HL-60 (cell line): ENCODE measurements around the gene PEX10.

ENCODE experiments used
- DNase-seq, 2 experiments: peaks; one replicate each; pipeline ENCODE4 v3.0.0-alpha.2; 2010 to 2020; ENCODE audit warnings: low read depth in 1 of 2, low spot score in 1 of 2
- H3K27ac ChIP-seq: fragments of 250-450 bp; sonication (Bioruptor Pico); replicated peaks from 2 replicates; pipeline ENCODE4 v1.5.1; 2020; ENCODE audit warnings: mild to moderate bottlenecking, moderate library complexity
- H3K27me3 ChIP-seq: fragments of 250-450 bp; sonication (Bioruptor Pico); 2 replicates; pipeline ENCODE4 v1.5.1; 2021; ENCODE audit warnings: mild to moderate bottlenecking, moderate library complexity; ENCODE audit not compliant: insufficient read depth, poor library complexity, severe bottlenecking
- H3K4me3 ChIP-seq: replicated peaks from 2 replicates; pipeline ENCODE4 v1.5.1; 2011; ENCODE audit warnings: mild to moderate bottlenecking, control low read depth, low read length; ENCODE audit not compliant: insufficient read depth
- GABPA ChIP-seq: IDR thresholded peaks from 2 replicates; pipeline ENCODE4 v1.6.1; 2012; ENCODE audit warnings: low read depth
- POLR2AphosphoS5 ChIP-seq: IDR thresholded peaks from 2 replicates; pipeline ENCODE4 v1.6.1; 2012; ENCODE audit warnings: low read depth
- SPI1 ChIP-seq: IDR thresholded peaks from 2 replicates; pipeline ENCODE4 v1.6.1; 2012; ENCODE audit warnings: low read depth, mild to moderate bottlenecking, borderline replicate concordance
- TF ChIP-seq, protein P1 (sequence below): IDR thresholded peaks from one replicate; pipeline ENCODE4 v1.5.1; 2011; ENCODE audit warnings: low read length, control low read depth, inconsistent platforms; ENCODE audit not compliant: insufficient read depth
- TF ChIP-seq, protein P2 (sequence below): IDR thresholded peaks from 2 replicates; pipeline ENCODE4 v1.6.1; 2012; ENCODE audit warnings: low read depth; ENCODE audit not compliant: insufficient replicate concordance

The PEX10 gene

DNA sequence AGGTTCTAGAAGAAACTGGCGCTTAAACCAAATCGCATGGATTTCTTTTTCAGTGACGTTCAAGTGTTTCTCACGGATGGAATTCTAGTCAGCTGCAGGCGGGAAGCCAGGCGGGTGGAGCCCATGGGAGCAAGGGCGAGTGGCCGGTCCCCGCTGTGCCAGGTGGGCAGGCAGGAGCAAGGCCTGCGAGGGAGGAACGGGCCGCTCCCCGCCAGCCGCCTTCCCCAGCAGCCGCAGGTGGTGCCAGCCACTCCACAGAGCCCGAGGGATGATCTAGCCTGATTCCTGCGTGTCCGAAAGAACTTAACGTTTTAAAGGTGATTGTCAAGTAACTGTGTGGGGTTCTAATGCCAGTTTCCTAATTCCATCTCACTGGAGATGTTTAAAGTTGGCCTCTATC lies 9.1 kb downstream of the PEX10 start:
- DNase-seq = no peak
- no peak for TF ChIP-seq POLR2AphosphoS5
- TF ChIP-seq GABPA = no peak
- TF ChIP-seq, protein P1, sequence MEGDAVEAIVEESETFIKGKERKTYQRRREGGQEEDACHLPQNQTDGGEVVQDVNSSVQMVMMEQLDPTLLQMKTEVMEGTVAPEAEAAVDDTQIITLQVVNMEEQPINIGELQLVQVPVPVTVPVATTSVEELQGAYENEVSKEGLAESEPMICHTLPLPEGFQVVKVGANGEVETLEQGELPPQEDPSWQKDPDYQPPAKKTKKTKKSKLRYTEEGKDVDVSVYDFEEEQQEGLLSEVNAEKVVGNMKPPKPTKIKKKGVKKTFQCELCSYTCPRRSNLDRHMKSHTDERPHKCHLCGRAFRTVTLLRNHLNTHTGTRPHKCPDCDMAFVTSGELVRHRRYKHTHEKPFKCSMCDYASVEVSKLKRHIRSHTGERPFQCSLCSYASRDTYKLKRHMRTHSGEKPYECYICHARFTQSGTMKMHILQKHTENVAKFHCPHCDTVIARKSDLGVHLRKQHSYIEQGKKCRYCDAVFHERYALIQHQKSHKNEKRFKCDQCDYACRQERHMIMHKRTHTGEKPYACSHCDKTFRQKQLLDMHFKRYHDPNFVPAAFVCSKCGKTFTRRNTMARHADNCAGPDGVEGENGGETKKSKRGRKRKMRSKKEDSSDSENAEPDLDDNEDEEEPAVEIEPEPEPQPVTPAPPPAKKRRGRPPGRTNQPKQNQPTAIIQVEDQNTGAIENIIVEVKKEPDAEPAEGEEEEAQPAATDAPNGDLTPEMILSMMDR = no peak
- no peak overlapping the region for H3K4me3 ChIP-seq
- H3K27ac ChIP-seq = no peak overlapping the region
- no peaks in the 10 kb centered on the region for H3K27me3 ChIP-seq

DNA sequence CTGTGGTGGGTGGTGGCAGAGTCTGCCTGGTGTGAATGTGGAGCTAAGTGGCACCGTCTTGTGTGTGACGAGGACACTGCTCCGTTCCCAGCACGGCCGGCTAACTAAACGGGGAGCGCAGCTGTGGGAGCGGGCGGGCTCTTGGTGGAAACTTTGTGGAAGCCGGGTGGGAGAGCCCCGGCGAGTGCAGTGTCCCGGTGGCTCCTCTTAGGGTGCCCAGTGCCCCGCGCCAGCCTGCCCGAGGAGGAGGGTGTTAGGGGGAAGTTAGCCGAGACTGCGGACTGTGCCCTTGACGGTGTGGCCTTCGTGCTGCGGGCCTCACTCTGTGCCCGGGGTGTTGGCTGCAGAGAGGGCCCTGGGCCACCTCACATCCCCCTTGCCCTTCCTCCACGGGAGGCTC lies 9.9 kb downstream of the PEX10 start:
- H3K4me3 ChIP-seq = no peak overlapping the region
- no peak for DNase-seq

DNA sequence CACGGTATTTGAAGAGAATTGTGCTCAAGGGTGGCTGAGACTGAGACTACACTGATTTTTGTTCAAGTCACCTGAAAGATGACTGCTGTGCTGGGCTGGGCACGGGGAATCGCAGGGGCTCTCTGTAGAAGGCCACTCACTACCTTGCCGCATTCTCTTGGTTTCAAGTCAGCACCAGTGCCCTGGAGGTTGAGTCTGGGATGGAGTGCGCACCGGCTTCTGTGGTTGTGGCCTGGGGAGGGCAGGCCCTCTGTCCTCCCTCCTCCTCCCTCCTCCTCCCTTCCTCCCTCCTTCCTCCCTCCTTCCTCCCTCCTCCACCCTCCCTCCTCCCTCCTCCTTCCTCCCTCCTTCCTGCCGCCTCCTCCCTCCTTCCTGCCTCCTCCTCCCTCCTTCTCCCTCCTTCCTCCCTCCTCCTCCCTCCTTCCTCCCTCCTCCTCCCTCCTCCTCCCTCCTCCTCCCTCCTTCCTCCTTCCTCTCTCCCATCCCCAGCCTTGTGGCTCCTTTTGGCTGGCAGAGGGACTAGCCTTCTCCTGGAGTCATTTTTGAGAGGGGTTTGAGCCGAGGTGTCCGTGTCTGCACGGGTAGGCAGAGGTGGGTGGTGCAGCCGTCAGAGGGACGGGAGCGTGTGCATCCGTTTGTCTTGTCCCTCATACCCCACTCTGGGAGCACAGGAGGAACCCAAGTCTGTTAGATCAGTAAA lies 11.3 kb downstream of the PEX10 start:
- DNase-seq = no peak
- no peak overlapping the region for H3K4me3 ChIP-seq
- H3K27ac ChIP-seq = no peak overlapping the region
- H3K27me3 ChIP-seq = no peaks in the 10 kb centered on the region
- TF ChIP-seq, protein P1 = no peak
- TF ChIP-seq SPI1 (no peak), POLR2AphosphoS5 (no peak)
- TF ChIP-seq, protein P2, sequence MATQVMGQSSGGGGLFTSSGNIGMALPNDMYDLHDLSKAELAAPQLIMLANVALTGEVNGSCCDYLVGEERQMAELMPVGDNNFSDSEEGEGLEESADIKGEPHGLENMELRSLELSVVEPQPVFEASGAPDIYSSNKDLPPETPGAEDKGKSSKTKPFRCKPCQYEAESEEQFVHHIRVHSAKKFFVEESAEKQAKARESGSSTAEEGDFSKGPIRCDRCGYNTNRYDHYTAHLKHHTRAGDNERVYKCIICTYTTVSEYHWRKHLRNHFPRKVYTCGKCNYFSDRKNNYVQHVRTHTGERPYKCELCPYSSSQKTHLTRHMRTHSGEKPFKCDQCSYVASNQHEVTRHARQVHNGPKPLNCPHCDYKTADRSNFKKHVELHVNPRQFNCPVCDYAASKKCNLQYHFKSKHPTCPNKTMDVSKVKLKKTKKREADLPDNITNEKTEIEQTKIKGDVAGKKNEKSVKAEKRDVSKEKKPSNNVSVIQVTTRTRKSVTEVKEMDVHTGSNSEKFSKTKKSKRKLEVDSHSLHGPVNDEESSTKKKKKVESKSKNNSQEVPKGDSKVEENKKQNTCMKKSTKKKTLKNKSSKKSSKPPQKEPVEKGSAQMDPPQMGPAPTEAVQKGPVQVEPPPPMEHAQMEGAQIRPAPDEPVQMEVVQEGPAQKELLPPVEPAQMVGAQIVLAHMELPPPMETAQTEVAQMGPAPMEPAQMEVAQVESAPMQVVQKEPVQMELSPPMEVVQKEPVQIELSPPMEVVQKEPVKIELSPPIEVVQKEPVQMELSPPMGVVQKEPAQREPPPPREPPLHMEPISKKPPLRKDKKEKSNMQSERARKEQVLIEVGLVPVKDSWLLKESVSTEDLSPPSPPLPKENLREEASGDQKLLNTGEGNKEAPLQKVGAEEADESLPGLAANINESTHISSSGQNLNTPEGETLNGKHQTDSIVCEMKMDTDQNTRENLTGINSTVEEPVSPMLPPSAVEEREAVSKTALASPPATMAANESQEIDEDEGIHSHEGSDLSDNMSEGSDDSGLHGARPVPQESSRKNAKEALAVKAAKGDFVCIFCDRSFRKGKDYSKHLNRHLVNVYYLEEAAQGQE = no peak

More for the DNA sequence above, 9.9 kb downstream of the PEX10 start:
- TF ChIP-seq POLR2AphosphoS5 = no peak
- TF ChIP-seq, protein P2 = no peak
- TF ChIP-seq, protein P1 = no peak
- TF ChIP-seq GABPA = no peak
- no peak for TF ChIP-seq SPI1
- H3K27me3 ChIP-seq = no peaks in the 10 kb centered on the region
- H3K27ac ChIP-seq = no peak overlapping the region

DNA sequence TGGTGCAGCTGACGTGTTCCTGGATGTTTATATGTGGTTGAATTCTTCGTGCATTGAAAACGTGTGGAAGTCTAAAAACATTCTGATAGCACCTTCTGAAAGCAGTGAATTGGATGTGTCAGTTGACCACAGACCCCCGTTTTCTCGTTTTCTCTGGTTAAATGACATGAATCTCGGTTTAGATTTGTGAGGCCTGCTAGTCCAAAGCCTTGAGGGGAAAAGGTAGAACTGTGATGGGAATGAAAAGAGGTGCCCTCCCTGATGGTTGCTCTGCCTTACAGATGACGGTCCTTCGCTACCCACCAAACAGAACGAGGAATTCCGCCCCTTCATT lies 11.8 kb downstream of the PEX10 start:
- H3K27me3 ChIP-seq = no peaks in the 10 kb centered on the region
- DNase-seq = no peak
- H3K4me3 ChIP-seq = no peak overlapping the region
- no peak overlapping the region for H3K27ac ChIP-seq
- TF ChIP-seq POLR2AphosphoS5 = no peak
- TF ChIP-seq GABPA = no peak
- TF ChIP-seq, protein P1 = no peak
- TF ChIP-seq, protein P2 = no peak
- no peak for TF ChIP-seq SPI1
